Activated CD4-positive, alpha-beta T cell treated with anti-CD3 and anti-CD28 coated beads, Interleukin-2, Interleukin-6, amounts not matched to agents 100 ng/mL and 50 ng/mL, durations not matched to agents 16 hours and 8 hours (primary cell): Measurements from ENCODE around the gene LTB4R.
"Not testable (repeated sequence)": the region's sequence is repeated elsewhere in the genome, so short reads cannot be mapped to it uniquely, and the experiment has no call there.

Experiments
- DNase-seq: peaks from one replicate; pipeline ENCODE4 v3.0.0-alpha.2; 2020

Gene LTB4R

DNA sequence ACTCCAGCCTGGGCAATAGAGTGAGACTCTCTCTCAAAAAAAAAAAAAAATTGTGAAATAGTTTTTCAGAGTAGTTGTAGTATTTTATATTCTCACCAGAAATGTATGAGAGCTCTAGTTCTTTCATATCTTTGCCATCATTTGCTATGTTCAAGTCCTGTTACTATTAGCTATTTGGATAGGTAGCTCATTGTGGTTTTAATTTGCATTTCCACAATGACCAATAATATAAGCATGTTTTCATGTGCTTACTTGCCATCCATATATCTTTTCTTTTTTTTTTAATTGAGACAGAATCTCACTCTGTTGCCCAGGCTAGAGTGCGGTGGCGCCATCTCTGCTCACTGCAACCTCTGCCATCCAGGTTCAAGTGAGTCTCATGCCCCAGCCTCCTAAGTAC lies 36.9 kb downstream of the LTB4R start:
- no peak for DNase-seq

DNA sequence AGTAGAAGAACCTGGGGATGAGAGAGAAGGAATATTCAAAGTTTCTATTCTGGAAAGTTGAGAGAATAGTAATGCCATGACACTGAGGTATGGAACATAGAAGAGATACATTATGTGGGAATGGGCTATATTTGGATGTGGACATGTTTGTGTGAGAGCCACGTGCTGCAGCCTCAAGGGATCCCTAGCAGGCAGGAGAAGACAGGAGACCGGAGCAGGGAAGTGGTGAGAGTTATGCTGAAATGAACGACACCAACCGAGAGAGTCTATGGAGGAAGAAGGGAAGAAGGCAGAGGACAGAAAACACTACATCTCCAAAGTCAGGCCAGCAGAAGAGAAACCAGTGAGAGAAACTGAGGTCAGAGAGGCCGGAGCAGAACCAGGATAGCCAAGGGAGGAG lies 38.4 kb downstream of the LTB4R start:
- no peak for DNase-seq

DNA sequence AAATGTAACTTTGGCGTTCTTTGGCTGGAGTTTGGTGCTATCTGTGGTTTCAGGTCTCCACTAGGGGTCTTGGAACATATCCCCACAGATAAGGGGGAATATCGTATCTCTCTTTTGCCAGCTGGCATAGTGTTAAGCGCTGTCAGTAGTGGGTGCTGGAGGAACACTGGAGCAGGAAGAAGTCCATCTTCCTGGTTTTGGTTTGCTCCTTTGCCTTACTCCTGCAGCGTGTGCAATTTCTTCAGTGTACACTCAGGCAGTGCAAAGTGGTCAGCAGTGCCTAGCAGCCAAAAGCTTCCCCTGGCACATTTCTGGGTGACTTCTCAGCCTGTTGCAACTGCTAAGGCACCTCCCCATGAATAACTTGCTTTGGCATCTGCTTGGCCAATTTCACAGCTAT lies 40.2 kb downstream of the LTB4R start:
- no peak for DNase-seq

DNA sequence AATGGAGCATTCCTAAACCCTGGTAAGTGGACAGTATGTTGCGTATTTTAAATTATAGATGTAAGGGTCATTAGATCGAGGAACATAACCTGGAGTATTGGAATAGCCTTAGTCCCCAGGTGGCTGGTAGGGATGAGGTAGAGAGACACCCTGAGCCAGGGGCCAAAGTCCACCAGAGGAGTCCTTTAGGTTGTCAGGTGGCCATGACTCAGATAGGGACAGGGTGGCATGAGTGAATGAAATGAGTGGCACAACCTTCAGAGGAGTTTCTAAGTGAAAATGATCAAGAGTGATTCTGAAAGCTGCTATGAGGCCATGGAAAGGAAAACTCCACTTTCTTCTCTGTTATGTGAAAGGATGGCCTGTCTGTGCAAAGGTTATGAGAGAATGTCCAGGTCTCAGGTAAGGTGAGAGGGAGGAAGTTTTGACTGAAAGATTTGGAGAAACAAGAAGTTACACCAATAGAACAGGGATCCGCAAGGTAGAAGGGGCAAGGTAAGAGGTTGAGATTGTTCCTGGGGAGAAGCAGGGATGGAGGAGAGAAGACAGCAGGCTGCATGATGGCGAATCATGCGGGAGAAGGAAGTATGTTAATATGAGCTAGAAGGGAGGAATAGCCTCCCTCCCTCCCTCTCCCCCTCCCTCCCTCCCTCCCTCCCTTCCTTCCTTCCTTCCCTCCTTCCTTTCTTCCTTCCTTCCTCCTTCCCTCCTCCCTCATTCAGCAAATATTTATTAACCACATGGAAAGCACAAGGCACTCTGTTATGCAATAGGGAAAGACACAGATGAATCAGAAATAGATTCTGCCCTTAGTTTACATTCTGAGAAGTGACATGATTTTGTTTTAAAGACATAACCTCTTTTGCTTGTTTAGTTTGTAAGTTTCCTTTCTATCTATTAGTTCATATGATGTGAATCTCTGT lies 42.5 kb downstream of the LTB4R start:
- DNase-seq: no peak

DNA sequence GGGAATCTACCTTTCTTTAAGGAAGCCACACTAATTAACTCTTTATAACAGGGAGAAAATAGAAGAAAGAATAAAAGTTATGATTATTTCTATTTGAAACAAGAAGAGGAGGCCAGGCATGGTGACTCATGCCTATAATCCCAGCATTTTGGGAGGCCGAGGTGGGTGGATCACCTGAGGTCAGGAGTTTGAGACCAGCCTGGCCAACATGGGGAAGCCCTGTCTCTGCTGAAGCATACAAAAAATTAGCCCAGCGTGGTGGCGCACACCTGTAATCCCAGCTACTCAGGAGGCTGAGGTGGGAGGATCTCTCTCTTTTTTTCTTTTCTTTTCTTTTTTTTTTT lies 43.2 kb downstream of the LTB4R start:
- DNase-seq: not testable (repeated sequence)

DNA sequence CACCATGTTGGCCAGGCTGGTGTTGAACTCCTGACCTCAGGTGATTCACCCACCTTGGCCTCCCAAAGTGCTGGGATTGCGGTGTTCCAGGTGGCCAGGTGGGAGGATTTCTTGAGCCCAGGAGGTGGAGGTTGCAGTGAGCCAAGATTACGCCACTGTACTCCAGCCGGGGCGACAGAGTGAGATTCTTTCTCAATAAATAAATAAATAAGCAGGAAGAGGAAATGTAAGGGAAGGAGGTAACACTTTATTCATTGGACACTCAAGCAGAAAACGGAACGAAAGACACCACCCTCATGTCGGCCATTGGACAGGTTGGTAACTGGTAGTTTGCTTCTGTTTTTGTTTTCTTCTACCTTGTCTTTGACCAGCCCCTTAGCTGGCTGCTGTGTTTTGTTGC lies 43.7 kb downstream of the LTB4R start:
- DNase-seq: no peak

DNA sequence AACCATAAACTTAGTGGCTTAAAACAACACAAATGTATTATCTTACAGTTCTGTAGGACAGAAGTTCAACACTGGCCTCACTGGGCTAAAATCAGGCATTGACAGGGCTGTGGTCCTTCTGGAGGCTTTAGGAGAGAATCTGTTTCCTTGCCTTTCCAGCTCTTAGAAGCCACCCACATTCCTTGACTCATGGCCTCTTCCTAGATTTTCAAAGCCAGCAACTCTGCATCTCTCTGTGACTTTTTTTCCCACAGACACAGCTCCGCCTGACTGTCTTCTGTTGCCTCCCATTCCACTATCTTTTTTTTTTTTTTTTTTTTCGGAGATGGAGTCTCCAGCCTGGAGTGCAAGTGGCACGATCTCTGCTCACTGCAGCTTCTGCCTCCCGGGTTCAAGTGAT lies 44.9 kb downstream of the LTB4R start:
- no peak for DNase-seq

DNA sequence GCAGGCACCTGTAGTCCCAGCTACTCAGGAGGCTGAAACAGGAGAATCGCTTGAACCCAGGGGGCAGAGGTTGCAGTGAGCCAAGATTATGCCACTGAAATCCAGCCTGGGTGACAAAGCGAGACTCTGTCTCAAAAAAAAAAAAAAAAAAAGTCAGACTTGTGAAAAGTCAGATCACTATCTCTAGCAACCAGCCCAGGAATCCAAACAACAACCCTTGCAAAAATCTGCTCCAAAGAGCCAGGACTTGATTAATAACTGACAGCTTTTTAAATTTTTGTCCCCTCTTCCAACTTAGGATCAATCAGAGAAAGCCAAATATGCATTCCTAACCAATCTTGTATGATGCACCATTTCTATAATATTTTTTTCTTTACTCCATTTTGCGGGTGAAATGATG lies 49.0 kb downstream of the LTB4R start:
- DNase-seq: no peak

DNA sequence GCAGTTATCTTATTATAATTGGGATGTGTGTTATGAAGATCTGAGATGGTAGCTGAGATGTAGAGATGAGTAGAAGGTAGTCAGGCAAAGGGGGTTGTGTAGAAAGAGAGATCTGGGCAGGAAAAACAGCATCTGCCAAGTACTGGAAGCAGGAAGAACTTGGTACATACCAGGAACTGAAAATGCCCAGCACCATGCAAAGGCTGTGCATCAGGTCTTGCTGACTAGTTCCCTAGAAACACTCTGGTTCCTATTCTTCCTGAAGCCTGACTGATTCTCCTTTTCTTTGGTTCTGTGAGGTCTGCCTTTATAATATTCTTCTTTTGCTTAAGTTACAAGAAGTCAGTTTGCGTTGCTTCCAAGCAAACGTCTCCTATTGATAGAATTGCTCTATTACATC lies 50.0 kb downstream of the LTB4R start:
- DNase-seq: no peak

DNA sequence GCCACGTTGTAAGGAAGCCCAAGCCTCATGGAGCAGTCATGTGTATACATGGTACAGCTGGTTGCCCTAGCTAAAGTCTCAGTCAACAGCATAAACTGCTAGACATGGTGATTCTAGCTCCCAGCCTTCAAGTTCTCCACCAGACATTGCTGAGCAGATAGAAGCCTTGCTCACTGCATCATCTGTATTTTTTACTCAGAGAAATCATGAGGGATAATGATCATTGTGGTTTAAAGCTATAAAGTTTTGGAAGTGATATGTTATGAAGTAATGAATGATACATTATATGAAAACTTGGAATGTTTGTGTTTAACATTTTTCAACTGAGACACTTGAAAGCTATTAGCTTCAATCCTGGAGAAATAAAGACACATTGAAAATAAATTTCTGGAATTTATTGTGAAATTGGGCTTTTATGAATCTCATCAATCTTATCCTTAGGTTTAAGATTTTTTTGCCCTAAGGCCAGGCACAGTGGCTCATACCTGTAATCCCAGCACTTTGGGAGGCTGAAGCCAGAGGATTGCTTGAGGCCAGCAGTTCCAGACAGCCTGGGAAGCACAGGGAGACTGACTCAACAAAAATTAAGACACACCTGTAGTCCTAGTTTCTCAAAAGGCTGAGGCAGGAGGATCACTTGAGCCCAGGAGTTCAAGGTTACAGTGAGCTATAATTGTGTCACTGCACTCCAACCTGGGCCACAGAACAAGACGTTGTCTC lies 51.1 kb downstream of the LTB4R start:
- DNase-seq: no peak

DNA sequence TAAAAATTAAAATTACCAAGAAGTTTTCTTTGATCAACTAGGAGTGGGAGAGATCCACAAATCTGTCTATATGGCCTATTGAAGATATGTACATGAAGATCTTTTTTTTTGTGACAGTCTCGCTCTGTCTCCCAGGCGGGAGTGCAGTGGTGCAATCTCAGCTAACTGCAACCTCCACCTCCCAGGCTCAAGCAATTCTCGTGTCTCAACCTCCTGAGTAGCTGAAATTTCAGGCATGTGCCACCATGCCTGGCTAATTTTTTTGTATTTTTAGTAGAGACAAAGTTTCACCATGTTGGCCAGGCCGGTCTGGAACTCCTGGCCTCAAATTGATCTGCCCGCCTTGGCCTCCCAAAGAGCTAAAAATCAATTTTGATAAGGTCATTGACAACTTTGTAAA lies 52.1 kb downstream of the LTB4R start:
- no peak for DNase-seq

DNA sequence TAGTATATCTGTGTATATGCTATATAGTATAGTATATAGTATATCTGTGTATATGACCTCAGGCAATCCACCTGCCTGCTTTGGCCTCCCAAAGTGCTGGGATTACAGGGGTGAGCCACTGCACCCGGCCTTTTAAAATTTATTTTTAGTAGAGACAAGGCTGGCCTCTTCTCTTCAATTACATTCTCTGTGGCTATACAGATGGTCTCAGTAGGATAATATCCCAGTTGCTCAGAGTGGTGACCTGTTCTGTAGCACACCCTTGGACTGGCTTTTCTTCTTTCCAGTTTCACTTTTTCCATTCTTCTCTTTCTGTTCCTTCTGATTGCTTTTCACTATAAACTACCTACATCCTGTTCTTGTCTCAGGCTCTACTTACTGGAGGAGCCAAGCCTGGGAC lies 53.5 kb downstream of the LTB4R start:
- no peak for DNase-seq

DNA sequence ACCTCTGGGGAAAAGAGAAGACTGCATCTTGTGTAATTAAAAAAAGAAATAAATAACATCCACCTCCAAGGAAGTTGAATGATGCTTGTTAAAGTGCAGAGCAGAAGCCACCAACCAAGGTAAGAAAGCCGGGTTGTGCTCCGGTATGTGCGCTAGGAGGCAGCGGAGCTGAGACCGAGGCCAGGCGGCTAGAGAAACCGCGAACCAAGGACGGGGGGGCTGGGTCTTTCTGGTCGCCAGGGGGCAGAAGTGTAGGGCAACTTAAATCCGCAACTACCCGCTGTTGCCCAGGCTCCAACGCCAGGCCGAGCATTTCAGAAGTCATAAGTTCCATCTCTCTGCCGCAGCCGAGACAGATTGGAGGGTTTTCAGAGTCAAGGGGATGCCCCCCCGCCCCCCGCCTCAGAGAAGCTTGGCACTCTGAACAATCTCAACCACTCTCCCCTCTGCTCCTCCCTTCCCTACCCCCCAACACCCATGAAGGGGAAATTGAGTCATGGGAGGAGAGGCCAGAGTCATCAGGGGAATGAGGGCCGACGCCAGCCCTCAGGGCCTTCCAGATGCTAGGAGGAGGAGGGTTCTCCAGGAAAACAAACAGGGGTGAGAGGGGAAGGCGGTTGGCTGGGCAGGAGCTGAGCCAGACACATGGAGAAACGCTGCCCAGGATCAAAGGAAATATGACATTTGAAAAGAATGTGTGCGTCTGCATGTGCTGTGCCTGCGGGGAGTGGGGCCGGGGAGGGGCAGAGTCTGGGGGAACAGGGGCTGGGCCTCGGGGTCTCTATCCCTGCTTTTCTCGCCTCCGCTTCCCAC lies 54.5 kb downstream of the LTB4R start:
- peak; percentile 69 for DNase-seq

DNA sequence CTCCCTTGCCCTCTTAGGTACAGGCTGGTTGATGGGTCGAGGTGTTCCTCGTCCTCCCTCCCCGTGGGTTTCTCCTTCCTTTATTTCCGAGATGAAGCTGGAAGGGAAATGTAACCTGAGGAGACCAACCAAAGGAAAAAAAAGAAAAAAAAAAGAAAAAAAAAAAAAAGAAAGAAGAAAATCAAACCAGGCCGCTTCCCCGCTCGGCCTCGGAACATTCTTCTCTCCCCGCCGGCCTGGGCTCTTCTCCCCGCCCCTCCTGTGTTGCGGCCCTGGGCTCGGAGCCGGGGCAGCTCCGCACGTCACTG lies 55.1 kb downstream of the LTB4R start:
- DNase-seq: no peak

DNA sequence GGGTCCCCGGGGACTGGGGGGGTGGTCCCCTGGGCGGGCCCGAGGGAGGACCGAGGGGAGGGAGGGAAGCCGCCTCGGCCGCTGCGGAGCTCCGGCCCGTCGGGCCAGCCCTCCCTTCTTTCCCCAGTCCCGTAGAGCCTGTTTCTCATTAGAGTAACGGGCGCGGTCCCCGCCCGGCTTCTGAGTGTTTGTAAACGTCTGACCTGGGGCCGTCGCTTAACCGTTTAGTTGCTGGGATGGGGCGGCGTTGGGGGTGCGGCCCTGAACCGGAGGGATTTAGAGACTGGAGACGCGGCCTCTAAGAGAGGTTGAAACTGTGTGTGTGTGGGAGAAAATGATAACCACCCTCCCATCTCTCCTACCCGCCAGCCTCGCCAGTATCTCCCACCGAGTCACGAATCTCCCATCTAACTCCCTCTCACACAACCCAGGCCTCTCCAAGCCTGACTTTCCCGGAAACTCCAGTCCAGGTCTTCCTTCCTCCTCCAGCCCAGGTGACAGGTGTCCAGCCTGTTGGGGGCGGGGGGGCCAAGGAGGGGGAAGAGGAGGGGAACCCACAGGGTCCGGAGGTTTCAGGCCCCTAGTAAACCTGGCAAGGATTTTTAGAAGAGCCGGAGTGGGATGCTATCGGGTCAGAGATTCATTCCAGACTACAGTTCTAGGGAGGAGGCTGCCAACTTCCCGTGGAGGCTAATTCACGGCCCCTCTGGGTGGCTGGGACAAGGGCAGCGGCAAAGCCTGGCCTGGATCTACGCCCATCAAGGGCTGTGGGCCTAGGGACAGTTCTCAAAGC lies 55.6 kb downstream of the LTB4R start:
- no peak for DNase-seq
